ENCODE measurements around the gene RAB1B. TPM values are rescaled to one million over a fixed set of nuclear protein-coding genes. Genes with fewer than 3 reads are reported as not detected.

RAB1B gene
- 123 TPM for total RNA-seq
- long read RNA-seq, transcript RAB1B-201 (6 exons, 2,007 nt): major isoform, 17 of 53 reads
- long read RNA-seq, partial matches to known transcripts: 33 of 53 reads
- long read RNA-seq, other reads (novel, unspliced or antisense): 3 of 53 reads

- intact Hi-C loops (cut with micrococcal nuclease): no loop called here
- peak; percentile 86 for ATAC-seq
- peak; percentile 100 for DNase-seq
These were observed at the start of gene RAB1B for GRCh38 chr11:66268244-66268951. Gene RAB1B (plus strand): TSS chr11:66268639. CDS start chr11:66268680, 41 bp downstream.

- intact Hi-C loops (cut with micrococcal nuclease): no loop called here
- ATAC-seq (no peak), DNase-seq (no peak)
These were observed 49.4 kb upstream of the RAB1B start for GRCh38 chr11:66218846-66219620.

- ATAC-seq (no peak), DNase-seq (no peak)
- intact Hi-C loops (cut with micrococcal nuclease): no loop called here
These were observed 48.4 kb upstream of the RAB1B start for GRCh38 chr11:66219846-66220565.

- no peak for DNase-seq
- intact Hi-C loops (cut with micrococcal nuclease): no loop called here
These were observed 47.9 kb upstream of the RAB1B start for GRCh38 chr11:66220566-66220935.

GRCh38 chr11:66221012-66221411 lies 47.4 kb upstream of the RAB1B start:
- ATAC-seq (no peak), DNase-seq (no peak)

More at GRCh38 chr11:66220566-66220935, 47.9 kb upstream of the RAB1B start:
- no peak for ATAC-seq

GRCh38 chr11:66221726-66222236 lies 46.7 kb upstream of the RAB1B start:
- ATAC-seq: peak; percentile 4
- no peak for DNase-seq
- intact Hi-C loops (cut with micrococcal nuclease): no loop called here

More at GRCh38 chr11:66221012-66221411, 47.4 kb upstream of the RAB1B start:
- intact Hi-C loops (cut with micrococcal nuclease): no loop called here

GRCh38 chr11:66222358-66223149 lies 45.9 kb upstream of the RAB1B start:
- DNase-seq: peak; percentile 90
- intact Hi-C loops (cut with micrococcal nuclease): no loop called here
- ATAC-seq: peak; percentile 88

- intact Hi-C loops (cut with micrococcal nuclease): no loop called here
- DNase-seq: no peak
These were observed 44.1 kb upstream of the RAB1B start for GRCh38 chr11:66224226-66224855.

GRCh38 chr11:66225066-66225465 lies 43.4 kb upstream of the RAB1B start:
- ATAC-seq: peak; percentile 62
- intact Hi-C loops (cut with micrococcal nuclease): no loop called here
- no peak for DNase-seq

More at GRCh38 chr11:66224226-66224855, 44.1 kb upstream of the RAB1B start:
- no peak for ATAC-seq

GRCh38 chr11:66226101-66226500 lies 42.3 kb upstream of the RAB1B start:
- DNase-seq (no peak), ATAC-seq (no peak)
- intact Hi-C loops (cut with micrococcal nuclease): no loop called here

GRCh38 chr11:66227700-66228099 lies 40.7 kb upstream of the RAB1B start:
- no peak for ATAC-seq
- no peak for DNase-seq
- intact Hi-C loops (cut with micrococcal nuclease): no loop called here

GRCh38 chr11:66228521-66228920 lies 39.9 kb upstream of the RAB1B start:
- intact Hi-C loops (cut with micrococcal nuclease): no loop called here
- DNase-seq (no peak), ATAC-seq (no peak)

GRCh38 chr11:66230156-66230555 lies 38.3 kb upstream of the RAB1B start:
- intact Hi-C loops (cut with micrococcal nuclease): no loop called here
- no peak for ATAC-seq
- DNase-seq: no peak

- no peak for DNase-seq
- intact Hi-C loops (cut with micrococcal nuclease): no loop called here
- ATAC-seq: no peak
These were observed 37.5 kb upstream of the RAB1B start for GRCh38 chr11:66230978-66231377.

GRCh38 chr11:66231561-66231960 lies 36.9 kb upstream of the RAB1B start:
- intact Hi-C loops (cut with micrococcal nuclease): no loop called here
- DNase-seq (no peak), ATAC-seq (peak; percentile 41)

GRCh38 chr11:66232769-66233168 lies 35.7 kb upstream of the RAB1B start:
- intact Hi-C loops (cut with micrococcal nuclease): no loop called here
- no peak for ATAC-seq
- DNase-seq: no peak

- DNase-seq (no peak), ATAC-seq (no peak)
- intact Hi-C loops (cut with micrococcal nuclease): no loop called here
These were observed 35.1 kb upstream of the RAB1B start for GRCh38 chr11:66233301-66233700.

GRCh38 chr11:66235141-66235540 lies 33.3 kb upstream of the RAB1B start:
- DNase-seq (no peak), ATAC-seq (no peak)
- intact Hi-C loops (cut with micrococcal nuclease): no loop called here

All from left ventricle myocardium superior (tissue), 1 donor.